HEK293 (cell line): ENCODE measurements around the gene IL24.

Source experiments
- CTCF ChIA-PET: fragments of 350-600 bp; formaldehyde crosslinking; extraction: SDS; loops from one replicate; lab custom pipeline; 2021; ENCODE audit warnings: antibody characterized with exemption; lab: Yijun Ruan, JAX
- POLR2A ChIA-PET: fragments of 300-600 bp; formaldehyde crosslinking; extraction: SDS; loops from one replicate; lab custom pipeline; 2020; ENCODE audit warnings: antibody characterized with exemption, inconsistent platforms; lab: Yijun Ruan, JAX
- H3K27ac ChIP-seq: fragments of 200-500 bp; sonication (Bioruptor generic); 2 replicates; pipeline ENCODE4 v1.5.1; 2014; ENCODE audit warnings: low read depth, low read length, control low read depth, inconsistent platforms; ENCODE audit errors: extremely low read depth
- H3K36me3 ChIP-seq, 2 experiments: fragments of 200-500 bp in 1 of 2; sonication (Bioruptor generic) in 1 of 2; 1 replicate in 1 of 2; 2 replicates in 1 of 2; pipeline ENCODE4 v1.5.1; 2014 to 2017; ENCODE audit warnings: inconsistent platforms in 2 of 2, low read length in 2 of 2; ENCODE audit not compliant: control insufficient read depth in 2 of 2, insufficient read depth in 1 of 2
- H3K4me1 ChIP-seq: fragments of 200-500 bp; sonication (Bioruptor generic); 2 replicates; pipeline ENCODE4 v1.5.1; 2014; ENCODE audit warnings: mild to moderate bottlenecking, low read length, inconsistent platforms; ENCODE audit not compliant: control insufficient read depth, insufficient read depth
- H3K4me3 ChIP-seq: 2 replicates; pipeline ENCODE4 v1.5.1; 2011; ENCODE audit warnings: low read depth, mild to moderate bottlenecking, control low read depth, low read length, moderate library complexity
- H3K9me3 ChIP-seq: fragments of 200-500 bp; sonication (Bioruptor generic); 2 replicates; pipeline ENCODE4 v1.5.1; 2014; ENCODE audit warnings: low read depth, low read length, inconsistent platforms; ENCODE audit not compliant: control insufficient read depth, insufficient read depth
- ATF2 ChIP-seq: fragments of 450-650 bp; formaldehyde crosslinking; IDR thresholded peaks from 2 replicates; pipeline ENCODE4 v1.5.1; 2016; ENCODE audit warnings: missing biosample characterization, missing genetic modification characterization, low read depth
- BCL11B ChIP-seq: fragments of 450-650 bp; formaldehyde crosslinking; IDR thresholded peaks from 2 replicates; pipeline ENCODE4 v1.5.1; 2016; ENCODE audit warnings: low read depth, missing biosample characterization, missing genetic modification characterization
- EGR2 ChIP-seq: fragments of 450-650 bp; formaldehyde crosslinking; IDR thresholded peaks from 2 replicates; pipeline ENCODE4 v1.5.1; 2016; ENCODE audit warnings: low read depth, missing biosample characterization, missing genetic modification characterization
- HOXD13 ChIP-seq: sonication (generic); formaldehyde crosslinking; IDR thresholded peaks from 2 replicates; pipeline ENCODE4 v1.8.0; 2022; ENCODE audit warnings: missing genetic modification reagents, borderline replicate concordance
- SCRT1 ChIP-seq: fragments of 450-650 bp; formaldehyde crosslinking; IDR thresholded peaks from 2 replicates; pipeline ENCODE4 v1.5.1; 2016; ENCODE audit warnings: missing biosample characterization, missing genetic modification characterization, borderline replicate concordance
- TRIM28 ChIP-seq: IDR thresholded peaks from 2 replicates; pipeline ENCODE4 v1.6.1; 2011; ENCODE audit warnings: low read length, control low read depth, borderline replicate concordance
- YY1 ChIP-seq: fragments of 450-650 bp; formaldehyde crosslinking; IDR thresholded peaks from 2 replicates; pipeline ENCODE4 v1.5.1; 2018; ENCODE audit warnings: missing biosample characterization, missing genetic modification characterization
- YY2 ChIP-seq: fragments of 450-650 bp; formaldehyde crosslinking; IDR thresholded peaks from 2 replicates; pipeline ENCODE4 v1.5.1; 2016; ENCODE audit warnings: missing biosample characterization, missing genetic modification characterization
- ZBTB8A ChIP-seq: fragments of 450-650 bp; formaldehyde crosslinking; IDR thresholded peaks from 2 replicates; pipeline ENCODE4 v1.5.1; 2016; ENCODE audit warnings: missing biosample characterization, missing genetic modification characterization
- ZFHX2 ChIP-seq: fragments of 450-650 bp; formaldehyde crosslinking; conservative IDR thresholded peaks from 2 replicates; pipeline ENCODE4 v1.5.1; 2016; ENCODE audit warnings: missing biosample characterization, missing genetic modification characterization
- ZNF10 ChIP-seq: fragments of 450-650 bp; formaldehyde crosslinking; IDR thresholded peaks from 2 replicates; pipeline ENCODE4 v1.5.1; 2017; ENCODE audit warnings: missing biosample characterization, missing genetic modification characterization
- ZNF132 ChIP-seq: fragments of 450-650 bp; formaldehyde crosslinking; IDR thresholded peaks from 2 replicates; pipeline ENCODE4 v1.5.1; 2017; ENCODE audit warnings: missing biosample characterization, missing genetic modification characterization, borderline replicate concordance
- ZNF133 ChIP-seq: fragments of 450-650 bp; formaldehyde crosslinking; IDR thresholded peaks from 2 replicates; pipeline ENCODE4 v1.5.1; 2016; ENCODE audit warnings: missing biosample characterization, missing genetic modification characterization
- ZNF175 ChIP-seq: fragments of 450-650 bp; formaldehyde crosslinking; IDR thresholded peaks from 2 replicates; pipeline ENCODE4 v1.5.1; 2016; ENCODE audit warnings: missing biosample characterization, missing genetic modification characterization
- ZNF302 ChIP-seq: fragments of 450-650 bp; formaldehyde crosslinking; IDR thresholded peaks from 2 replicates; pipeline ENCODE4 v1.5.1; 2016; ENCODE audit warnings: missing biosample characterization, missing genetic modification characterization, low read depth
- ZNF404 ChIP-seq: fragments of 450-650 bp; formaldehyde crosslinking; IDR thresholded peaks from 2 replicates; pipeline ENCODE4 v1.5.1; 2017; ENCODE audit warnings: missing biosample characterization, missing genetic modification characterization
- ZNF529 ChIP-seq: fragments of 450-650 bp; formaldehyde crosslinking; IDR thresholded peaks from 2 replicates; pipeline ENCODE4 v1.5.1; 2017; ENCODE audit warnings: missing genetic modification characterization, missing biosample characterization; ENCODE audit not compliant: insufficient replicate concordance
- ZNF548 ChIP-seq: fragments of 450-650 bp; formaldehyde crosslinking; IDR thresholded peaks from 2 replicates; pipeline ENCODE4 v1.5.1; 2016; ENCODE audit warnings: missing biosample characterization, missing genetic modification characterization
- ZNF561 ChIP-seq: fragments of 450-650 bp; IDR thresholded peaks from 2 replicates; pipeline ENCODE4 v1.5.1; 2018; ENCODE audit warnings: missing biosample characterization, missing genetic modification characterization, borderline replicate concordance
- ZNF624 ChIP-seq: fragments of 450-650 bp; formaldehyde crosslinking; IDR thresholded peaks from 2 replicates; pipeline ENCODE4 v1.5.1; 2017; ENCODE audit warnings: missing biosample characterization, missing genetic modification characterization
- ZNF654 ChIP-seq: fragments of 450-650 bp; formaldehyde crosslinking; IDR thresholded peaks from 2 replicates; pipeline ENCODE4 v1.5.1; 2016; ENCODE audit warnings: low read depth, missing biosample characterization, missing genetic modification characterization
- ZNF660 ChIP-seq: fragments of 450-650 bp; IDR thresholded peaks from 2 replicates; pipeline ENCODE4 v1.5.1; 2018; ENCODE audit warnings: missing biosample characterization, mild to moderate bottlenecking, missing genetic modification characterization
- ZNF707 ChIP-seq: fragments of 450-650 bp; formaldehyde crosslinking; IDR thresholded peaks from 2 replicates; pipeline ENCODE4 v1.5.1; 2016; ENCODE audit warnings: missing biosample characterization, missing genetic modification characterization
- ZNF76 ChIP-seq: fragments of 450-650 bp; formaldehyde crosslinking; IDR thresholded peaks from 2 replicates; pipeline ENCODE4; 2016; ENCODE audit warnings: low read depth, missing biosample characterization, missing genetic modification characterization, borderline replicate concordance
- ZNF776 ChIP-seq: fragments of 450-650 bp; formaldehyde crosslinking; IDR thresholded peaks from 2 replicates; pipeline ENCODE4 v1.5.0; 2017; ENCODE audit warnings: missing biosample characterization, missing genetic modification characterization, borderline replicate concordance
- ZNF843 ChIP-seq: fragments of 450-650 bp; formaldehyde crosslinking; IDR thresholded peaks from 2 replicates; pipeline ENCODE4 v1.5.1; 2016; ENCODE audit warnings: missing biosample characterization, missing genetic modification characterization
- TF ChIP-seq, protein P1 (sequence below): fragments of 450-650 bp; formaldehyde crosslinking; IDR thresholded peaks from 2 replicates; pipeline ENCODE4 v1.5.1; 2017; ENCODE audit warnings: missing biosample characterization, missing genetic modification characterization
- TF ChIP-seq, protein P2 (sequence below): fragments of 450-650 bp; formaldehyde crosslinking; IDR thresholded peaks from 2 replicates; pipeline ENCODE4 v1.5.1; 2016; ENCODE audit warnings: missing biosample characterization, missing genetic modification characterization
- TF ChIP-seq, protein P3 (sequence below): fragments of 450-650 bp; formaldehyde crosslinking; IDR thresholded peaks from 2 replicates; pipeline ENCODE4 v1.5.1; 2017; ENCODE audit warnings: missing biosample characterization, missing genetic modification characterization

IL24 gene

GRCh38 chr1:206952171-206952570, 54.9 kb downstream of the IL24 start (continued):
- TF ChIP-seq, protein P1, sequence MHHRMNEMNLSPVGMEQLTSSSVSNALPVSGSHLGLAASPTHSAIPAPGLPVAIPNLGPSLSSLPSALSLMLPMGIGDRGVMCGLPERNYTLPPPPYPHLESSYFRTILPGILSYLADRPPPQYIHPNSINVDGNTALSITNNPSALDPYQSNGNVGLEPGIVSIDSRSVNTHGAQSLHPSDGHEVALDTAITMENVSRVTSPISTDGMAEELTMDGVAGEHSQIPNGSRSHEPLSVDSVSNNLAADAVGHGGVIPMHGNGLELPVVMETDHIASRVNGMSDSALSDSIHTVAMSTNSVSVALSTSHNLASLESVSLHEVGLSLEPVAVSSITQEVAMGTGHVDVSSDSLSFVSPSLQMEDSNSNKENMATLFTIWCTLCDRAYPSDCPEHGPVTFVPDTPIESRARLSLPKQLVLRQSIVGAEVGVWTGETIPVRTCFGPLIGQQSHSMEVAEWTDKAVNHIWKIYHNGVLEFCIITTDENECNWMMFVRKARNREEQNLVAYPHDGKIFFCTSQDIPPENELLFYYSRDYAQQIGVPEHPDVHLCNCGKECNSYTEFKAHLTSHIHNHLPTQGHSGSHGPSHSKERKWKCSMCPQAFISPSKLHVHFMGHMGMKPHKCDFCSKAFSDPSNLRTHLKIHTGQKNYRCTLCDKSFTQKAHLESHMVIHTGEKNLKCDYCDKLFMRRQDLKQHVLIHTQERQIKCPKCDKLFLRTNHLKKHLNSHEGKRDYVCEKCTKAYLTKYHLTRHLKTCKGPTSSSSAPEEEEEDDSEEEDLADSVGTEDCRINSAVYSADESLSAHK (tag by site-specific recombination), result no peak
- TF ChIP-seq, protein P2, sequence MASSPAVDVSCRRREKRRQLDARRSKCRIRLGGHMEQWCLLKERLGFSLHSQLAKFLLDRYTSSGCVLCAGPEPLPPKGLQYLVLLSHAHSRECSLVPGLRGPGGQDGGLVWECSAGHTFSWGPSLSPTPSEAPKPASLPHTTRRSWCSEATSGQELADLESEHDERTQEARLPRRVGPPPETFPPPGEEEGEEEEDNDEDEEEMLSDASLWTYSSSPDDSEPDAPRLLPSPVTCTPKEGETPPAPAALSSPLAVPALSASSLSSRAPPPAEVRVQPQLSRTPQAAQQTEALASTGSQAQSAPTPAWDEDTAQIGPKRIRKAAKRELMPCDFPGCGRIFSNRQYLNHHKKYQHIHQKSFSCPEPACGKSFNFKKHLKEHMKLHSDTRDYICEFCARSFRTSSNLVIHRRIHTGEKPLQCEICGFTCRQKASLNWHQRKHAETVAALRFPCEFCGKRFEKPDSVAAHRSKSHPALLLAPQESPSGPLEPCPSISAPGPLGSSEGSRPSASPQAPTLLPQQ (tag by site-specific recombination), result no peak
- TF ChIP-seq, all 188 proteins: peak for 0

GRCh38 chr1:206953126-206953525, 55.9 kb downstream of the IL24 start:
- no peak overlapping the region for H3K4me3 ChIP-seq
- ChIA-PET CTCF (interaction anchor here (1.0 to 1.5 kb wide), 2 partner anchors 17 to 40 kb away, joined by 3 to 5 read pairs; no protein-coding TSS in a partner anchor), POLR2A (no interaction called here)
- H3K4me1 ChIP-seq, result no peaks in the 10 kb centered on the region
- H3K36me3 ChIP-seq, result no peaks in the 10 kb centered on the region
- H3K27ac ChIP-seq, result no peak overlapping the region
- no peaks in the 10 kb centered on the region for H3K9me3 ChIP-seq
- TF ChIP-seq ZNF624 (tag by site-specific recombination) (no peak), TRIM28 (no peak), EGR2 (no peak), ZNF707 (tag by site-specific recombination) (no peak), ZFHX2 (tag by site-specific recombination) (no peak), ZNF561 (tag by site-specific recombination) (no peak), HOXD13 (CRISPR knock-in tag) (no peak), ZBTB8A (tag by site-specific recombination) (no peak), ZNF76 (tag by site-specific recombination) (no peak), ZNF843 (tag by site-specific recombination) (no peak), ZNF660 (no peak), ZNF302 (tag by site-specific recombination) (no peak), ZNF133 (tag by site-specific recombination) (no peak), BCL11B (no peak), ZNF529 (tag by site-specific recombination) (no peak), ZNF776 (tag by site-specific recombination) (no peak), ATF2 (no peak)

- H3K27ac ChIP-seq, result no peak overlapping the region
Measured at GRCh38 chr1:206953626-206954025, 56.4 kb downstream of the IL24 start.

More at GRCh38 chr1:206953626-206954025, 56.4 kb downstream of the IL24 start:
- ChIA-PET CTCF (interaction anchor here (1.2 to 1.3 kb wide), 3 partner anchors 18 to 26 kb away, joined by 3 to 6 read pairs (median 3); no protein-coding TSS in a partner anchor), POLR2A (no interaction called here)
- no peak for TF ChIP-seq YY1 (tag by site-specific recombination)
- TF ChIP-seq ZNF529 (tag by site-specific recombination), result no peak
- TF ChIP-seq ZNF843 (tag by site-specific recombination), result no peak
- TF ChIP-seq SCRT1 (tag by site-specific recombination), result no peak
- no peak for TF ChIP-seq ZNF132 (tag by site-specific recombination)
- TF ChIP-seq ZNF10, result no peak
- TF ChIP-seq ZNF548 (tag by site-specific recombination), result no peak
- no peak for TF ChIP-seq ZNF404
- no peak for TF ChIP-seq ZNF175 (tag by site-specific recombination)
- no peak for TF ChIP-seq YY2 (tag by site-specific recombination)
- TF ChIP-seq, protein P3, sequence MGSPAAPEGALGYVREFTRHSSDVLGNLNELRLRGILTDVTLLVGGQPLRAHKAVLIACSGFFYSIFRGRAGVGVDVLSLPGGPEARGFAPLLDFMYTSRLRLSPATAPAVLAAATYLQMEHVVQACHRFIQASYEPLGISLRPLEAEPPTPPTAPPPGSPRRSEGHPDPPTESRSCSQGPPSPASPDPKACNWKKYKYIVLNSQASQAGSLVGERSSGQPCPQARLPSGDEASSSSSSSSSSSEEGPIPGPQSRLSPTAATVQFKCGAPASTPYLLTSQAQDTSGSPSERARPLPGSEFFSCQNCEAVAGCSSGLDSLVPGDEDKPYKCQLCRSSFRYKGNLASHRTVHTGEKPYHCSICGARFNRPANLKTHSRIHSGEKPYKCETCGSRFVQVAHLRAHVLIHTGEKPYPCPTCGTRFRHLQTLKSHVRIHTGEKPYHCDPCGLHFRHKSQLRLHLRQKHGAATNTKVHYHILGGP (tag by site-specific recombination), result no peak
- TF ChIP-seq ZNF654 (tag by site-specific recombination), result no peak
- Histone ChIP-seq H3K36me3 (no peaks in the 10 kb centered on the region), H3K9me3 (no peaks in the 10 kb centered on the region), H3K4me3 (no peak overlapping the region), H3K4me1 (no peaks in the 10 kb centered on the region)
